ENCODE results near the gene SHPK.

The SHPK gene

DNA sequence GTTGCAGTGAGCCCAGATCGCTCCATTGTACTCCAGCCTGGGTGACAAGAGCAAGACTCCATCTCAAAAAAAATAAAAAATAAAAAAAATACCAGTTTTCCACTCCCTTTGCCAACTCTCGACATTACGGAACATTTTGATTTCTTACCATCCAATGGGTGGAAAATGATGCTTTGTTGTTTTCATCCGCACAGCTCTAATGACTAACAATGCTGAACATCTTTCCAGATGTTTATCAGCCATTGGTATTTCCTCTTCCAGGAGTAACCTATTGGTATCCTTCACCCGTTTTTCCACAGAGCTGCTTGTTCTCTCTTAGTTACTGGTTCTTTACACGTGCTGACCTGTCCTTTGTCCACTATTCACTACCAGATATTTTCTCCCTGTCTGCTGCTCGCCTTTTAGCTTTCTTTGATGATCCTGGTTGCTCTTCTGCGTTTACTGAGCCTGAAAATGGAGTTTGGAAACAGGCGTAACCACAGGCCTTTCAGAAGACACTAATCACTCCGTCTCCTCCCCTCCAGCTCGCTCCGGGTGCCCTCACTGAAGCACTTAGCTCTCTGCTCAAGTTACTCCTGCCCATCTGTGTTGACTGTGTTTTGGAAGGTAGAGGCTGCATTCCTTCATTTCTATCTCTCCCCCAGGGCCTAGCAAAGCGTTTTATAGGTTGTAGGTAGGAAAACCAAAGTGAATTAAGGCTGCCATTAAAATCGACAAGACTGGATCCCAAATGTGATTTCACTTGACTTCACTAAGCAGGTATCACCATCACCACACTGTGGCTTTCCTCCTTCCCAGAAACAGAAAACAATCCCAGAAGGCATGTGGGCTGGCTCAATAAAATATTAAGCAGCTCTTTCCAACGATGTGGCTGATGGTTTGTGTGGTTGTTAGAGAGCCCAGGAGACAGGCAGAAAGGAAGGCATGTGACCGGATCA, 8.9 kb downstream of the SHPK start:
- DNase-seq (ENCODE audit: low spot score): no peak

DNA sequence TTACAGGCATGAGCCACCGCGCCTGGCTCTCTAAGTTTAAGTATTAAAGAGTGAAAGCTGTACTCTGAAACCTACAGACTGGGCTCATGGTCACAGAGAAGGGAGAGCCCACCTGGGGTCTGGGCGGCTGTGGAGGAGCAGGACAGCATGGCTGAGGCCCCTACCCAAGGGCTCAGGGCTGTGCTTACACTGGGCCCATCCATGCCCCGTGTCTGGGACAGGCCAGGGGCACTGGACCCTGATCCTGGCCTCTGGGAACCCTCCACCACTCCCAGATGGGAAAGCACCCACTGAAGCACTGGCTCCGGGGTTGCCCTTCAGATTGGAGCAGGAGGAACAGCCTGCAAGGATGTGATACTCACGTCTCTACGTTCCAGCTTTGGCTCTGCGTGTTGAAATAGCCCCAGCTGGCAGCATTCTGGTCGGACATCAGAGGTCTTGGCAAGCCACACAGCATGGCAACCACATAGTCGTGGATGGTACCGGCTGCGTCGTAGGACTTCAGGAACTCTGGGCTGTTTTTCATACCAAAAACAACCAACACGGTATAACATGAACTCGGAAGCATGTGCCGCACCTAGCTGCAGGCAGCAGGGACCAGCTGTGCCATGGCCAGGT, 13.0 kb downstream of the SHPK start:
- DNase-seq (ENCODE audit: low spot score): no peak

DNA sequence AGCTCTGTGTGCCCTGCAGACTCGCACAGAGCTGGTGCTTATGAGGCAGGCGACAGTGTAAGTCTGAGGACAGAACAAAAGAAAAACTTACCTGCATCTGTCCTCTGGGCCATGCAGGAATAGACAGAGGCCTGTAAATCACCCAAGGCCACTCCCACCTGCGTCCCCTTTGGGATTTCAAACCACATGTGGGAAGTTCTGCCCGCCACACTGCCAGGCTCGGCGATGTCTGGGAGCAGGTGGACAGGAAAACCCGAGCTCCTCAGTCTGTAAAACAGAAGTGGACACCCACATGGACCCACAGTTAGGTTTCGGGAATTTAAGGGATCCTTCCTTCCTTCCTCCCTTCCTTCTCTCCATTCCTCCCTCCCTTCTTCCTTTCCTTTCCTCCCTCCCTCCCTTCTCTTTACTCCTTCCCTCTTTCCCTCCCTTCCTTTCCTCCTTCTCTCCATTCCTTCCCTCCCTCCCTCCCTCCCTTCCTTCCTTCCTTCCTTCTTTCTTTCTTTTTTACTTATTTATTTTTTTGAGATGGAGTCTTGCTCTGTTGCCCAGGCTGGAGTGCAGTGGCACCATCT, 14.8 kb downstream of the SHPK start:
- DNase-seq (ENCODE audit: low spot score): no peak

DNA sequence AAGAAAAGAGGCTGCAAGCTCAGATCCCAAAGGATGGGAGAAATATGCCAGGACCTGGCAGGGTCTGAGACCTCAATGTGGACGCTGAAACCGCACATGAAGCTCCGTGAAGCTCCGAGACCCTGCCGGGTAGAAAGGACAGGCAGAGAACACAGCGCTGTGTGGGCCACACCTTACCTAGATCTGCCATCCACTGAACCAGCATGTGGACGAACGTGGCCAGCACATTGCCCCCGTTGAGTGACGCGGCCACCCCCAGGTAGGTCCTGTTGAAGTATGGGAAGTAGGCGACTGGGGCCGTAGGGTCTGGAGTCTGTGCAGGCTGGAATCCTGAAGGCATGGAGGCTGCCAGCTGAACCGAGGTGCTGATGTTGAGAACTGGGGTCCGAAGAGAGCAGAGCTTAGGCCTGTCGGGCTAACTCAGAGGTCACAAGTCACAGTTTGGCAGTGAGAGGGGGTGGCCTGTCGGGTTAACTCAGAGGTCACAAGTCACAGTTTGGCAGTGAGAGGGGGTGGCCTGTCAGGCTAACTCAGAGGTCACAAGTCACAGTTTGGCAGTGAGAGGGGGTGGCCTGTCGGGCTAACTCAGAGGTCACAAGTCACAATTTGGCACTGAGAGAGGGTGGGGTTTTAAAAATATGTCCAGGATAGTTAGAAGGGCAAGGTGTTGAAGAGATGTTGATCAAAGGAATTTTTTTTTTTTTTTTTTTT, 20.7 kb downstream of the SHPK start:
- DNase-seq (ENCODE audit: low spot score): no peak

DNA sequence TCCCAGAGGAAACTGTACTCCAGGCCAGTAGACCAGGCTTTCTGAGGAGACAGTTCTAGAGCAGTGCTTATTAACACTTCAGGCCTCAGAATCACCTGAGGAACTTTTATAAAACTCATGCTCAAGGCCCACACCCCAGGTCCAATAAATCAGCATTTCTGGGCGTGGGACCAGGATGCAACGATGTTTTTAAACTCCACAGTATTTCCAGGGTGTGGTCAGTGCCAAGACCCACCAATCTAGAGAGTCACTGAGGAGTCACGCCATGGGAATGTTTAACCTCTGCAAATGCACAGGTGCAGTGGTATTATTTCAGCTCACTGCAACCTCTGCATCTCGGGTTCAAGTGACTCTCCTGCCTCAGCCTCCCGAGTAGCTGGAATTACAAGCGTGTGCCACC, 22.9 kb downstream of the SHPK start:
- no peak for DNase-seq (ENCODE audit: low spot score)

DNA sequence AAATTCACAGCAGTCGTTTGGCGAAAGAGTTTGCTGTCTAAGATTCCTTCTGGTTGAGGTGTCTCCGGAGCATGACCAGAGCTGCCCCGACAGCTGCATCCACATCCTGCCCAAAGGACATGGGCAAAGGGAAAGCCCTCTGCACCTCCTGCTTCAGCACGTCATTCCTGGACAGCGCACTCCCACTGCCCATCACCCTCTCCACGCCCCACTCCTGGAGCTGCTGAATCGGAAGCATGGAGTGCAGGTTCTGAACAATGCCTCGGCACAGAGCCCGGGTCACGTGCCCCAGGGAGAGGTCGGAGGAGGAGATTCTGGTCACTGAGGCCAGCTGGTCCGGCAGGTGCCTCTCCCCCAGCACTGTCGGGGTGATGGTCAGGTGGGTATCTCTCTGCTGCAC, 25.5 kb downstream of the SHPK start:
- DNase-seq (ENCODE audit: low spot score): no peak

DNA sequence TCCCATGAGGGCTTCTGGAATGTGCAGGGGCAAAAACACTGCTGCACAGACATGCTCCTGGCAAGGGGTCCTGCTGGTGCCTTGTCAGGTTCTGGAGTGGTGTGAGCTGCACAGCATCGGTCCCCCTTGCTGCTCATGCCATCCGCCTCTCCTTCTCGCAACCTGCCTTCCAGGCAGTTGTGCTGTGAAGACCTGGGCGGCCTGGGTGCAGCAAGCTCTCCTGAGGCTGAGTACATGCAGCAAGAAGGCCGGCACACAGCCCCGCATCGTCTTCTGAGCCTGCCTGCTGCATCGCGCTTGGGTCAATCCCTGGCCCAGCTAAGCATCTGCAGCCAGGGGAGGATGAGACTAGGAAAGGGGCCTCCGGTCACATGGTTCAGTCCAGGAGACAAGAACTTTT, 26.4 kb downstream of the SHPK start:
- no peak for DNase-seq (ENCODE audit: low spot score)

DNA sequence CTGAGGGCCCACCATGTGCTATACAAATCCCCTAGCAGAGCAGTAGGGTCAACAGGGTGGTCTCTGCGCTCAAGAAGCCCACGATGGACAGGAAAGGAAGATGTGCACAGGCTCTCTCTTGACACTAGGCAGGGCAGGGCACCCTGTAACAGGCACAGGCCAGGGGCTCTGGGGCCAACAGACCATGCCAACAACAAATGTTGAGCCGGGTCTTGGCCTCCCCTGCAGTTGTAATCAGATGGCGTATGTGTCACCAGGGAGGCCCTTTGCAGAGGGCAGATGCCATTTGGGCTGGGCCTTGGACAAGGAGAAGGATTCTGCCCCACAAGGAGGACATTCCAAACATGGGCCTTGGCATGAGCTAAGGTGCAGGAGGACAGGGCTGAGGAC, 32.2 kb downstream of the SHPK start:
- no peak for DNase-seq (ENCODE audit: low spot score)

DNA sequence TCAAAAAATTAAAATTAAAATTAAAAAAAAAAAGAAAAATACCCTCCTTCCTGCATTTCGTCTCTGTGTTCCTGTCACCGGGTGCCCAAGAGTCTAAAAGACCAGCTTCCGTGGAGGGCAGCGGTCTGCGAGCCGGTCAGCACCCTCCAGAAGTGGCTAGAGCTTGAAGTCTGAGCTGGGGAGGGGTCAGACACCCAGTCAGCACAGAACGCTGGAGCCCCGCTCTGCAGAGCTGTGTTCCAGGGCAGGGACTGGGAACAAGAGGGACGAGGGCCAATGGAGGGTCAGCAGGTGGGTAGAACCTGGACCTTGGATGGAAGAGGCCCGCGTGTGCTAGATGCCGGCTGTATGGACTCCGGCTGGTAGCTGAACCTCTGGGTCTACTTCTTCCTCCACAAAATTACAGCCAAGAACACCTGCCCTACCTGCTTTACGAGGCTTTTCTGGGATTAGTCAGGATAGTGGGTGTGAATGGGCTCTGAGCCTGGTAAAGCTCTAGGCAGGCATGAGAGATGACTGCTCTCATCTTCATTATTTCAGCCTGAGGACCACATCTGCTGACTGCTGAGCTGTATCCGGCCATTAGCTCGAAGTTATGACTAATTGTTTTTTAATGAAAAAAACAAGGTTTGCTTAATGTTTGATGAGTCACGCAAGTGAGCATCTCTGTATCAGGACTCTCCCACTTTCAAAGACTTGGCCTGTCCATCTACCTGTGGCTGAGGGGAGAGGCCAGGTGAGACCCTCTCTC, 32.8 kb downstream of the SHPK start:
- DNase-seq (ENCODE audit: low spot score): peak; percentile 67

DNA sequence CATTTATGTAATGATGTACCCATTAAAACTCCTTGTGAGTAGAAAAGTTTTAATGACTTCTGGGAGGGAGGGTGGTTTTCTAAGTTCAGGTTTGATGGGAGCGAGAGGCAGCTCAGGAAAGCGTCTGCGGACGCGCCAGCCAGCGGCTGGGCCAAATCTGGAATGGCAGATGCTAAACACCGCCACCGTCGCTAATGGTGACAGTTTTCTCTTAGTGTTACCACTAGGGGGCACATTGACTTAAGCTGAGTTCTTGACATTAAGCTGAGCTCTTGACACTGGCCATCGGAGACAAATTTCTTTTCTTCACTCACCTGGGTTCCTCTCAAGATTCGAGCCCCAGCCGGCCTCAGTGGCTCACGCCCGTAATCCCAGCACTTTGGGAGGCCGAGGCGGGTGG, 33.6 kb downstream of the SHPK start:
- no peak for DNase-seq (ENCODE audit: low spot score)

DNA sequence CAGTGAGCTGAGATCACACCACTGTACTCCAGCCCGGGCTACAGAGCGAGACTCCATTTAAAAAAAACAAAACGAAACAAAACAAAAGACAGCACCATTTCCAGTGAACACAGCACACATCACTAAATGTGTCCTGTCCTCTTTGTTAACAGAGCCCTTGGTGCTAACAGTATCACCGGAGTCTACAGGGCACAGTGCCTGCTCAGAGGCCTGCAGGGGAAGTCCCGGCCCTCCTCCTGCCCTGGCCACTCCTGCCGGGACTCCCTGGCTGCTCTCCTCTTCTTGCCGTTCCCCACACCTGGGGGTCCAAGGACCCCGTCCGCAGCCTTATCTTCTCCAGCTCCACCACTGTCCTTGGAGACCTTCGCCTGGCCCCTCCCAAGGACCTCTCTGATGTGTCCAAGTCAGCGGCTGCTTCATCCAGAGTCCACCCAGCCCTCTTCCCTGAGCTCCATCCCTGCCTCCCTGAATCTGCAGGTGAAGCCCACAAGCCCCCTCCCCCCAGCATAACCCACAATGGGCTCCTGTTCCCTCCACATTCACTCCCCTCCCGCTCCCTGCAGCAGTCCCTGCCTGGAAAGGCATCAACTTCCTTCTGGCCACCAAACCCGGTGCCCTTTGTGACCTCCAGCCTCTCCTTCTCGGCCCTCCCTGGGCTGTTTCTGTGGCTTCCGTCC, 35.4 kb downstream of the SHPK start:
- no peak for DNase-seq (ENCODE audit: low spot score)

DNA sequence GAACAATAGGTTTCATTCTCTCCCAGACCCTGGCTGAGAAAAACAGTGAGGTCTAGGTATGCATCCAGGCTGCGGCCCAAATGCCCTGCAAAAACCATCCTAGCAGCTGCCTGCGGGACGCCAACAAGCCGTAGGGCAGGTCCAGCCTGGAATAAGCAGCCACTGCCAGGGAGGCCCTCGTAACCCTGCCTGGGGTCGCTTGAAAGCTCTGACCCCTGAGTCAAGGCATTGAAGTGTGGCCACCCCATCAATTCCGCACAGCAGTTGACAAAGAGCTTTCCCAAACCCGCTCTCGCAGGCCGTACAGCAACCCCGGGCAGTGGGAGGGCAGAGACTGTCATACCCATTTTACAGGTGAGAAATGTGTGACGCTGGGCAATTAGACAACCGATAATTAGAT, 38.0 kb downstream of the SHPK start:
- no peak for DNase-seq (ENCODE audit: low spot score)

DNA sequence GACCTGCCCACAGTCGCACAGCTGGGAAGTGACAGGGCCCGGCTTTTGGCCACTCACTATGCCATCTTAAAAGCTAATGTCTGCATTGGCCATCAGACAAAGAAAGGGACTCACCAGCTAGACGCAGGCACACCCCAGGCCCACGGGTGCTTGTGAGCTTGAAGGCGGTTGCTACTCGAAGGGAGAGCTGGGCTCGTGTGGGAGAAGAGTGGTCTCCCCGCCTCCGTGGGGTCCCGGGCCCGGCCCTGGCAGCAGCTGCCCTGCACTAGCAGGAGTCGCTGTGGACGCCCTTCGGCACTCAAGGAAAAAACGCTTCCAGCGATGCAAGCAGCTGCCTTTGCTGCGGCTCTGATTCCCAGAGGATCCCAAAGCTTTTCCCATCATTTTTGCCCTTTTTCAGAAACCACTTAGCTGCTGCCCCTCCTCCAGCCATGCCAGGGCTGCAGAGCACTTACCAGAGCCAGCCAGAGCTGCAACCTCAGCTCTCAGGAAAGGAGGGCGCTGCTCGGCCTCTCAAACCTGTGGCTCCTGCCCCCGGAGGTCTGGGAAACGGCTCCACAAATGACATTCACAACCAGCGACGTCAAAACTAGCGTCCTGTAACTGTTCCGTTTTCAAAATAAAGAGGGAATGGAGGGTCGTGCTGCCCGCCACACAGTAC, 39.1 kb downstream of the SHPK start:
- no peak for DNase-seq (ENCODE audit: low spot score)

DNA sequence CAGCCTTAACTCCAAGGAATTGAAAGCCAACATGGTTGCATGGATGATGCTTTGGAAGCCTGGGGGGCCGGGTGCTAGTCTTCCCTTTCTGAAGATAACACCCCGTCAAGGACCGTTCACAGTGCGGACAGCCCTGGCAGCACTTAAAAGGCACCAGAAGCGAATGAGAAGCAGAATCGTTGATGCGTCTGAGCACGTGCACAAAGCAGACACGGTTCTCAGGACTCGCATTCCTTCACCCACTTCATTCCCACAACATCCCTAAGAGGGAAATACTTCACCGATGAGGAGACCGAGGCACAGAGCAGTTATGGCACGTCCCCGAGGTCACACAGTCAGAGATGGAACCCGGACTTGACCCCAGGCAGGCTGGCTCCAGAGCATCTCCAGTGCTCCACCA, 41.1 kb downstream of the SHPK start:
- no peak for DNase-seq (ENCODE audit: low spot score)

DNA sequence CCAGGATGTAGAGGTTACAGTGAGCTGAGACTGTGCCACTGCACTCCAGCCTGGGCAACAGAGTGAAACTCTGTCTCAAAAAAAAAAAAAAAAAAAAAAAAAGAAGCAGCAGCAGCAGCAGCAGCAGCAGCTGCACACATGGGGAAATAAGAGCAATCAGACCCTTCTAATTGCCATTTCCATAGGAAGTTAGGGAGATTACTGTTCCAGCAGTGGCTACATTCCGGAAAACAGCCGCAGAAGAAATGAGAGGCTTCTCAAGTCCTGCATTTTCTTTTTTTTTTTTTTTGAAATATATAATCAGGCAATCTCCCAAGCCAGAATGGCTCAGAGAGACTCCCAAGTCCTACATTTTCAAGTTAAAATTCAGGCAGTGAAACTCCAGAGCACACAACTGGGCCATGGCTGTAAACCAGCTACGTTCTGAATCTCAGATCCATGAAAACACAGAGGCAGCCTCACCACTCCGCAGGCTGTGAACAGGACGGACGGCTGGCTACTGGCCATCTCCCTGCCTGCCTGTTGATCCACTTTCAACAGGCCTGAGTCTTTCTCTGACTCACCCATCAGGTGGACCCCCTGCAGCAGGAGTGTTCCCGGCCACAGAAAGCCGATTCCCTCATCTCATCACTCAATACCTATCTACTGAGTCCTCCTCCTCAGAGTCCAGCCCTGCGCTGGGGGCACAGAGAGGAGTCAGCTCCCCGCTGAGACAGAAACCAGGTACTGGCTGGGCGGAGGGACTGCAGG, 41.8 kb downstream of the SHPK start:
- peak; percentile 46 for DNase-seq (ENCODE audit: low spot score)

DNA sequence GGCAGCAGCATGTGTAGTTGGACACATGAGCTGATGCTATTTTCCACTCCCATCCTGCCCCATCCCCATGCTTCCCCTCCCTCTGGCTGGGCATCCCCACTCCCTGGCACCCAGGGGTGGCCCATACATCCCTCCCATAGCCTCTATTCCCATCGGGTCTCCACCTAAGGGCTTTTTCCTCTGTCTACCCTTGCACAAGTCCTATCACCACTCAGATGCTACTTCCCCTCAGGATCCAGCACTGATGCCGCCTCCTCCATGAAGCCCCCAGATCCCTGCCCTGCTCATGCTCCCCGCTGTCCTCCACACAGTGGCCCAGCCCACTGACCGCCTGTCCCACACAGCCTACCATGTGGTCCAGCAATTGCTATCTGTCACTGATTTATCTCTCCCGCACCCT, 42.7 kb downstream of the SHPK start:
- no peak for DNase-seq (ENCODE audit: low spot score)

DNA sequence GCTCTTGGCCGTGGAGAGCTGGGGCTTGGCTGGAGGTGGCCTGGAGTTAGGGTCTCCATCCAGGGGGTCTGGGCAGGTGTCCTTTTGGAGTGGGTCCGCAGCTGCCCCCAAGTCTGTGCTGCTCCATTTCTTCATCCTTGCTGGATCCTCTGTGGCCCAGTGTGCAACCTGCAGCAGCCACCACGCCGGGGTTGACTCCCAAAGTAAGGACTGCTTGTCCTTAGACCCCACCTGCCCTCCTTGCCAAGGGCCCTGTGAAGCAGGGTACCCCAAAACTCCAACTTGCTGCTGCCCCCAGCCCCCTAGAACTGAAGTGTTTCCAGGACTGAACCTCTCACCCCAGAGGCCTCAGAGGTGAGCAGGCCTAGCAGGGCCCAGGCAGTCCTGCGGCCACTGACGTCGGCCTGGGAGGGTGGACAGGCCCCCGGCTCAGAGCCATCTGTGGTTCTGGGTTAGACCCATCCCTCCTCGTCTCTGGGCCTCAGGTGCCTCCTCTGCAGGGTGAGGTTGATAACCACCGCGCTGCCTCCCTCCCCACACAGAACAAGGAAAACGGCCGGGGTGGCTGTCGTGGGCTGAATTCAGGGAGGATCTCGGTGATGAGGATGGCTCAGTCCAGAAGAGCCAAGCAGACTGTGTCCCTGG, 43.7 kb downstream of the SHPK start:
- no peak for DNase-seq (ENCODE audit: low spot score)

DNA sequence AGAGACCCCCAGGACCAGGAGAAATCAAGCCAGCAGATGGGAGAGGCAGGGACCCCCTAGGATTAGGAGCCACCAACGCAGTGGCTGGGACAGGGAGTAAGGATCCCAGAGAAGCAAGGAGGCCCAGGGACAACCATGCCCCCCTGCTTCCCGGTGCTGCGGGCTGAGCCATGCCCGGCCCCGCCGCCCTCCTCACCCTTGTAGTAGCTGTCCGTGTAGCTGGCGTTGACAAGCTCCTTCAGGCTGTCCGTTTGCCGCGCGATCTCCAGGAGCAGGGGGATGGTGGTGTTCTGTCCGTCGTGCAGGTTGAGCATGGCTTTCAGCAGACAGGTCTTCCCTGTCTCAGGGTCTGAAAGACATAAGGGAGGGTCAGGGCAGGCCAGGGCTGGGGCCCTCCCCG, 45.3 kb downstream of the SHPK start:
- no peak for DNase-seq (ENCODE audit: low spot score)

DNA sequence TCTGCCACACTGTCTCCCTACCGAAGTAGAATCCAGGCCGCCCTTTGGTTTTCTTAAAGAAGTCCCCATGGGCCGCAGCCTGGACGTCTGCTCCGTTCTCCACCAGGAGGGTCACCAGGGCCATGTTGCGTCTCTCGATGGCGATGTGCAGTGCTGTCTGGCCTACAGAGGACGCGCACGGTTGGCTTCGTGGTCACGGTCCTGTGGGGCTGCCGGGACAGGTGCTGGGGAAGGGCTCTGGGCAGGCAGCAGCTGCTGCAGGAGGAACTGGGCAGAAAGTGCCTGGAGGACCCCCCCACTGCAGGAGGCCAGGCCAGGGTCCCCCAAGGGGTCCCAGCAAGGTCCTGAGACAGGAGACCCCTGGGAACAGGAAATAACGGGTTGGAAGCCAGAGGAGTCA, 45.8 kb downstream of the SHPK start:
- DNase-seq (ENCODE audit: low spot score): no peak

DNA sequence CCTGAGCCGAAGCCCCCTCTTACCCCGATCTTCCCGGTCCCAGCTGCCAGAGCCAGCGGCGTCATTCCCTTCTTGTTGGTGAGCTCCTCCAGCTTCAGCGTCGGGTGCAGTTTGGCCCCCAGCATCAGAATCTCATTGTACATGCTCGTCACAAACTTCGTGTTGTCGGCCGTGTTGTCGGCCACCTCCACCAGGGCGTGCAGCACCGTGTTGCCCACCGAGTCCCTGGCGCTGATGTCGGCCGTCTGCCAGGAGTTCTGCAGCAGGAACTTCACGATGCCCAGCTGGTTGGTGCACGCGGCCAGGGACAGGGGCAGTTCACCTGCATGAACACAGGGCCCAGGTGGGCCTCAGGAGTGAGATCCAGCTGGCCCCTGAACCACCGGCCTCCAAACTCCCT, 46.3 kb downstream of the SHPK start:
- DNase-seq (ENCODE audit: low spot score): no peak
